SK-N-SH (cell line): ENCODE results near the gene PPP4R2. TPM values are rescaled to one million over a fixed set of nuclear protein-coding genes. Genes with fewer than 3 reads are reported as not detected.

Source experiments
- CTCF ChIA-PET: fragments of 300-600, 350-600 bp; formaldehyde crosslinking; extraction: SDS; loops from one replicate; lab custom pipeline; 2021; lab: Yijun Ruan, JAX
- POLR2A ChIA-PET: fragments of 350-600 bp; sonication (Branson Sonifier 250); formaldehyde crosslinking; extraction: SDS; loops from one replicate; lab custom pipeline; 2020; ENCODE audit warnings: antibody characterized with exemption, inconsistent platforms; lab: Yijun Ruan, JAX
- DNase-seq: peaks from one replicate; pipeline ENCODE4 v3.0.0; 2012
- H2AFZ ChIP-seq: fragments of 200-600 bp; sonication (generic); 2 replicates; pipeline ENCODE4 v1.8.1; 2016; ENCODE audit warnings: antibody characterized with exemption, mild to moderate bottlenecking, low read depth
- H3F3A ChIP-seq: fragments of 200-600 bp; sonication (generic); replicated peaks from 2 replicates; pipeline ENCODE3; 2016; ENCODE audit warnings: antibody characterized with exemption, mild to moderate bottlenecking; ENCODE audit not compliant: insufficient read depth
- H3K27ac ChIP-seq, 2 experiments: fragments of 200-500 bp in 1 of 2; fragments of 200-600 bp in 1 of 2; sonication (Bioruptor generic) in 1 of 2; sonication (generic), shearing (Covaris generic) in 1 of 2; 2 replicates each; pipeline versions ENCODE4 v1.5.1 to v1.6.1; 2014 to 2016; ENCODE audit warnings: low read depth in 2 of 2, inconsistent platforms in 1 of 2, low read length in 1 of 2, mild to moderate bottlenecking in 1 of 2, mixed read lengths in 1 of 2
- H3K27me3 ChIP-seq: fragments of 200-600 bp; sonication (generic), shearing (Covaris generic); 2 replicates; pipeline ENCODE4 v1.6.1; 2016; ENCODE audit warnings: mixed run types; ENCODE audit not compliant: insufficient read depth
- H3K36me3 ChIP-seq, 2 experiments: fragments of 200-500 bp in 1 of 2; fragments of 200-600 bp in 1 of 2; sonication (Bioruptor generic) in 1 of 2; sonication (generic) in 1 of 2; replicated peaks in 1 of 2; 2 replicates each; pipeline versions ENCODE3 to v1.5.1; 2014 to 2016; ENCODE audit warnings: low read length in 1 of 2, mild to moderate bottlenecking in 1 of 2; ENCODE audit not compliant: insufficient read depth in 2 of 2, control insufficient read depth in 1 of 2
- H3K4me1 ChIP-seq, 2 experiments: fragments of 200-500 bp in 1 of 2; fragments of 200-600 bp in 1 of 2; sonication (Bioruptor generic) in 1 of 2; sonication (generic), shearing (Covaris generic) in 1 of 2; 2 replicates each; pipeline versions ENCODE4 v1.5.1 to v1.6.1; 2014 to 2016; ENCODE audit warnings: low read depth in 1 of 2, low read length in 1 of 2, mixed run types in 1 of 2; ENCODE audit not compliant: insufficient read depth in 2 of 2, control insufficient read depth in 1 of 2
- H3K4me2 ChIP-seq: fragments of 200-600 bp; sonication (generic), shearing (Covaris generic); 2 replicates; pipeline ENCODE4 v1.6.1; 2017; ENCODE audit warnings: mixed run types
- H3K4me3 ChIP-seq, 2 experiments: fragments of 200-500 bp in 1 of 2; fragments of 200-600 bp in 1 of 2; sonication (Bioruptor generic) in 1 of 2; sonication (generic), shearing (Covaris generic) in 1 of 2; 2 replicates each; pipeline versions ENCODE4 v1.5.1 to v1.8.1; 2014 to 2016; ENCODE audit warnings: low read depth in 2 of 2, inconsistent platforms in 1 of 2, low read length in 1 of 2, mild to moderate bottlenecking in 1 of 2, mixed read lengths in 1 of 2, moderate library complexity in 1 of 2
- H3K79me2 ChIP-seq: fragments of 200-600 bp; sonication (generic); 2 replicates; pipeline ENCODE4 v1.8.1; 2017; ENCODE audit warnings: mild to moderate bottlenecking; ENCODE audit not compliant: insufficient read depth
- H3K9ac ChIP-seq: fragments of 200-600 bp; sonication (generic); 2 replicates; pipeline ENCODE4 v1.6.1; 2017; ENCODE audit warnings: mixed run types
- H3K9me2 ChIP-seq: fragments of 200-600 bp; sonication (generic); 2 replicates; pipeline ENCODE4 v1.6.1; 2017; ENCODE audit warnings: mixed run types
- H3K9me3 ChIP-seq: fragments of 200-600 bp; sonication (generic); 2 replicates; pipeline ENCODE4 v1.6.1; 2017; ENCODE audit warnings: mixed run types, mild to moderate bottlenecking, moderate library complexity
- H4K20me1 ChIP-seq: fragments of 200-600 bp; sonication (generic); 2 replicates; pipeline ENCODE4 v1.6.1; 2017; ENCODE audit warnings: mild to moderate bottlenecking, mixed run types; ENCODE audit not compliant: insufficient read depth
- ELF1 ChIP-seq: IDR thresholded peaks from 2 replicates; pipeline ENCODE4 v1.4.0; 2012
- FOXM1 ChIP-seq: IDR thresholded peaks from 2 replicates; pipeline ENCODE4 v1.4.0; 2012; ENCODE audit warnings: low read depth, mild to moderate bottlenecking
- MXI1 ChIP-seq: IDR thresholded peaks from 2 replicates; pipeline ENCODE4 v1.6.1; 2012; ENCODE audit warnings: mild to moderate bottlenecking, low read depth, low read length, improper control_type of control experiment
- NFIC ChIP-seq: IDR thresholded peaks from 2 replicates; pipeline ENCODE4 v1.4.0; 2012; ENCODE audit warnings: borderline replicate concordance
- NRF1 ChIP-seq: IDR thresholded peaks from 2 replicates; pipeline ENCODE4 v1.6.1; 2012; ENCODE audit warnings: low read depth, mild to moderate bottlenecking, low read length
- POLR2AphosphoS5 ChIP-seq: IDR thresholded peaks from 2 replicates; pipeline ENCODE4 v1.6.1; 2012; ENCODE audit warnings: low read depth, low read length
- RXRA ChIP-seq: IDR thresholded peaks from 2 replicates; pipeline ENCODE4 v1.4.0; 2012; ENCODE audit warnings: low read depth, mild to moderate bottlenecking, borderline replicate concordance
- SMC3 ChIP-seq: IDR thresholded peaks from 2 replicates; pipeline ENCODE4 v1.6.1; 2012; ENCODE audit warnings: low read depth, low read length, improper control_type of control experiment
- TAF1 ChIP-seq: IDR thresholded peaks from 2 replicates; pipeline ENCODE4 v1.6.1; 2012; ENCODE audit warnings: low read depth, mild to moderate bottlenecking, low read length, moderate library complexity, borderline replicate concordance
- TEAD4 ChIP-seq: IDR thresholded peaks from 2 replicates; pipeline ENCODE4 v1.4.0; 2012; ENCODE audit warnings: mild to moderate bottlenecking, borderline replicate concordance; ENCODE audit not compliant: insufficient read depth
- USF1 ChIP-seq: IDR thresholded peaks from 2 replicates; pipeline ENCODE4 v1.4.0; 2012; ENCODE audit warnings: low read depth, borderline replicate concordance
- USF2 ChIP-seq: fragments of 150-350 bp; IDR thresholded peaks from 2 replicates; pipeline ENCODE4 v1.6.1; 2017; ENCODE audit warnings: antibody characterized with exemption, low read length, low read depth, borderline replicate concordance
- WGBS: methylation state at CpG from one replicate; pipeline ENCODE4 v1.1.6; 2017; ENCODE audit warnings: low lambda C conversion rate; 5-methylcytosine and 5-hydroxymethylcytosine counted together
- polyA plus RNA-seq, 3 experiments: library from polyadenylated mRNA; depleted of rRNA; stranded (reverse); fragments of >200 nt; gene quantifications; 2 replicates each; pipeline ENCODE4 v1.2.3, GENCODE V29; 2012
- TF ChIP-seq, protein P1 (sequence below): IDR thresholded peaks from 2 replicates; pipeline ENCODE4; 2012

The PPP4R2 gene
- polyA plus RNA-seq, 1 of the 3 experiments (the other 2 are of a cell fraction): 8.9 TPM

- Histone ChIP-seq H3F3A (no peaks in the 10 kb centered on the region), H3K4me1 (peaks cover 0 to 4% of the 10 kb centered on the region in 2 experiments; a peak in 1 of 4 replicates), H3K9me2 (no peaks in the 10 kb centered on the region), H3K27ac (no peak overlapping the region), H3K9me3 (no peaks in the 10 kb centered on the region), H4K20me1 (no peaks in the 10 kb centered on the region), H3K36me3 (peaks cover 0 to 8% of the 10 kb centered on the region in 2 experiments), H3K9ac (no peak overlapping the region), H2AFZ (no peak overlapping the region), H3K27me3 (no peaks in the 10 kb centered on the region), H3K79me2 (no peaks in the 10 kb centered on the region), H3K4me2 (no peak overlapping the region), H3K4me3 (no peak overlapping the region)
- WGBS: 90% methylated on average over 8 of the region's 8 CpGs
- no peak for DNase-seq
- POLR2A ChIA-PET: no interaction called here
- CTCF ChIA-PET: no interaction called here
- no peak for TF ChIP-seq USF2
- TF ChIP-seq, protein P1, sequence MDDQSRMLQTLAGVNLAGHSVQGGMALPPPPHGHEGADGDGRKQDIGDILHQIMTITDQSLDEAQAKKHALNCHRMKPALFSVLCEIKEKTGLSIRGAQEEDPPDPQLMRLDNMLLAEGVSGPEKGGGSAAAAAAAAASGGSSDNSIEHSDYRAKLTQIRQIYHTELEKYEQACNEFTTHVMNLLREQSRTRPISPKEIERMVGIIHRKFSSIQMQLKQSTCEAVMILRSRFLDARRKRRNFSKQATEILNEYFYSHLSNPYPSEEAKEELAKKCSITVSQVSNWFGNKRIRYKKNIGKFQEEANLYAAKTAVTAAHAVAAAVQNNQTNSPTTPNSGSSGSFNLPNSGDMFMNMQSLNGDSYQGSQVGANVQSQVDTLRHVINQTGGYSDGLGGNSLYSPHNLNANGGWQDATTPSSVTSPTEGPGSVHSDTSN: no peak
These were observed 39.3 kb upstream of the PPP4R2 start for GRCh38 chr3:72957297-72957696.

DNA sequence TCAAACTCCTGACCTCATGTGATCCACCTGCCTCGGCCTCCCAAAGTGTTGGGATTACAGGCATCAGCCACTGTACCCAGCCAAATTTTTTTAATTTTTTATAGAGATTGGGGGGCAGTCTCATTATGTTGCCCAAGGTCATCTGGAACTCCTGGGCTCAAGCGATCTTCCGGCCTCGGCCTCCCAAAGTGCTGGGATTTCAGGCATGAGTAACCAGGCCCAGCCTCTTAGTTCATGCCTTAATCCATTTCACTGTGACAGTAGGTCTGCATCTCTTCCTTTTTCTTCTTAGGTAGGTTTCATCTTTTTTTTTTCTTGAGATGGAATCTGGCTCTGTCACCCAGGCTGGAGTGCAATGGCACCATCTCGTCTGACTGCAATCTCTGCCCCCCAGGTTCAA, 37.3 kb upstream of the PPP4R2 start:
- Histone ChIP-seq H3K4me3 (no peak overlapping the region), H3F3A (no peaks in the 10 kb centered on the region), H3K79me2 (no peaks in the 10 kb centered on the region), H3K4me1 (peaks cover 0 to 4% of the 10 kb centered on the region in 2 experiments; a peak in 1 of 4 replicates), H3K4me2 (no peak overlapping the region), H3K9me2 (no peaks in the 10 kb centered on the region), H3K9me3 (no peaks in the 10 kb centered on the region), H4K20me1 (no peaks in the 10 kb centered on the region), H2AFZ (no peak overlapping the region), H3K36me3 (peaks cover 0 to 8% of the 10 kb centered on the region in 2 experiments), H3K9ac (no peak overlapping the region), H3K27ac (no peak overlapping the region), H3K27me3 (no peaks in the 10 kb centered on the region)
- POLR2A ChIA-PET: no interaction called here
- 87% methylated on average over 4 of the region's 5 CpGs for WGBS
- TF ChIP-seq TEAD4 (no peak), RXRA (no peak), TAF1 (no peak), ELF1 (no peak), MXI1 (no peak), NRF1 (no peak), NFIC (no peak), POLR2AphosphoS5 (no peak), FOXM1 (no peak), USF1 (no peak), SMC3 (no peak), USF2 (no peak)
- TF ChIP-seq, protein P1: no peak
- no peak for DNase-seq
- CTCF ChIA-PET: interaction anchor here (1.1 kb wide), 1 partner anchor 19 kb away, joined by 3 read pairs; no protein-coding TSS in a partner anchor
